Gastrocnemius medialis (tissue), 4 donors: ENCODE results near the gene PRCD.

Experiments
- POLR2A ChIP-seq, 2 donors: fragments of 450-650 bp; IDR thresholded peaks; one replicate each; pipeline ENCODE4 v1.6.1; 2017; ENCODE audit warnings: antibody characterized with exemption in 2 of 2, mild to moderate bottlenecking in 2 of 2, moderate library complexity in 2 of 2
- TF ChIP-seq, protein P1 (sequence below), 5 experiments: fragments of 450-650 bp in 3 of 5; fragments of 200-600 bp in 2 of 5; sonication (generic) in 2 of 5; IDR thresholded peaks in 4 of 5; conservative IDR thresholded peaks in 1 of 5; 1 replicate in 4 of 5; 2 replicates in 1 of 5; pipeline ENCODE4 v1.5.1; 2016 to 2019; ENCODE audit warnings: antibody characterized with exemption in 5 of 5, mild to moderate bottlenecking in 3 of 5, moderate library complexity in 3 of 5

DNA sequence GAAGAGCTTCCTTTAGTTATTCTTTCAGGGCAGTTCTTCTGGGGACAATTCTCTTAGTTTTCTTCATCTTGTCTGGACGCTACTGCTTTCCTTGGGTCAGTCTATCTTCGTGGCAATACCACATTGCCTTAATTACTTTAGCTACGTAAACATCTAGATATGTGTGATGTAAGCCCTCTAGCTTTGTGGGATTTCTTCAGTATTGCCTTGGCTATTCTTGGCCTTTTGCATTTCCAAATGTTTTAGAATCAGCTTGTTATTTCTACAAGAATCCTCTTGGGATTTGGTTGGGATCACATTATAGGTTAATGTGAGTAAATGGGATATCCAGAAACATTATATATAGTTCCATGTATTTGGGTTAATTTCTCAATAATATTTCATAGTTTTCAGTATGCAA lies 54.8 kb downstream of the PRCD start:
- TF ChIP-seq, protein P1, sequence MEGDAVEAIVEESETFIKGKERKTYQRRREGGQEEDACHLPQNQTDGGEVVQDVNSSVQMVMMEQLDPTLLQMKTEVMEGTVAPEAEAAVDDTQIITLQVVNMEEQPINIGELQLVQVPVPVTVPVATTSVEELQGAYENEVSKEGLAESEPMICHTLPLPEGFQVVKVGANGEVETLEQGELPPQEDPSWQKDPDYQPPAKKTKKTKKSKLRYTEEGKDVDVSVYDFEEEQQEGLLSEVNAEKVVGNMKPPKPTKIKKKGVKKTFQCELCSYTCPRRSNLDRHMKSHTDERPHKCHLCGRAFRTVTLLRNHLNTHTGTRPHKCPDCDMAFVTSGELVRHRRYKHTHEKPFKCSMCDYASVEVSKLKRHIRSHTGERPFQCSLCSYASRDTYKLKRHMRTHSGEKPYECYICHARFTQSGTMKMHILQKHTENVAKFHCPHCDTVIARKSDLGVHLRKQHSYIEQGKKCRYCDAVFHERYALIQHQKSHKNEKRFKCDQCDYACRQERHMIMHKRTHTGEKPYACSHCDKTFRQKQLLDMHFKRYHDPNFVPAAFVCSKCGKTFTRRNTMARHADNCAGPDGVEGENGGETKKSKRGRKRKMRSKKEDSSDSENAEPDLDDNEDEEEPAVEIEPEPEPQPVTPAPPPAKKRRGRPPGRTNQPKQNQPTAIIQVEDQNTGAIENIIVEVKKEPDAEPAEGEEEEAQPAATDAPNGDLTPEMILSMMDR (IDR thresholded peaks at IDR 0.05 in 4 of 5, conservative IDR thresholded peaks at IDR 0.05 in 1 of 5) = no peak
- TF ChIP-seq POLR2A (IDR thresholded peaks at IDR 0.05) = no peak
